ENCODE results near the gene SLC38A9.

GRCh38 chr5:55634866-55635265 is 77.3 kb downstream of the SLC38A9 start:
- TF ChIP-seq CTCF (IDR thresholded peaks at IDR 0.05; ENCODE audit: low read length) (no peak), EZH2 (IDR thresholded peaks at IDR 0.05; ENCODE audit: borderline replicate concordance, low read length) (no peak)

Data from OCI-LY1 (cell line).